Measurements from ENCODE around the gene ECT2L.
A peak's percentile ranks its signal among the peaks of the same experiment; 100 is the strongest.

ECT2L gene

GRCh38 chr6:138805016-138805765 is 9.3 kb downstream of the ECT2L start:
- peak; percentile 74 for DNase-seq

DNA sequence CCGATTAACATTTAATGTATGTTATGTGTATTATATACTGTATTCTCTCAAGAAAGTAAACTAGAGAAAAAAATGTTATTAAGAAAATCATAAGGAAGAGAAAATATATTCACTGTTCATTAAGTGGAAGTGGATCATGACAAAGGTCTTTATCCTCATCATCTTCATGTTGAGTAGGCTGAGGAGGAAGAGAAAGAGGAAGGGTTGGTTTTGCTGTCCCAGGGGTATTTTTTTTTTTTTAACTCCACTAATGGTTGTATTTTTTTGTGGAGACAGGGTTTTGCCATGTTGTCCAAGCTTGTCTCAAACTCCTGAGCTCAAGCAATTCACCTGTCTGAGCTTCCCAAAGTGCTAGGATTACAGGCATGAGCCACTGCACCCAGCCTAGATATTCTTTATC is 11.0 kb downstream of the ECT2L start:
- DNase-seq: no peak

GRCh38 chr6:138809677-138810076 is 13.8 kb downstream of the ECT2L start:
- DNase-seq: no peak

GRCh38 chr6:138811866-138812265 is 16.0 kb downstream of the ECT2L start:
- DNase-seq: no peak

DNA sequence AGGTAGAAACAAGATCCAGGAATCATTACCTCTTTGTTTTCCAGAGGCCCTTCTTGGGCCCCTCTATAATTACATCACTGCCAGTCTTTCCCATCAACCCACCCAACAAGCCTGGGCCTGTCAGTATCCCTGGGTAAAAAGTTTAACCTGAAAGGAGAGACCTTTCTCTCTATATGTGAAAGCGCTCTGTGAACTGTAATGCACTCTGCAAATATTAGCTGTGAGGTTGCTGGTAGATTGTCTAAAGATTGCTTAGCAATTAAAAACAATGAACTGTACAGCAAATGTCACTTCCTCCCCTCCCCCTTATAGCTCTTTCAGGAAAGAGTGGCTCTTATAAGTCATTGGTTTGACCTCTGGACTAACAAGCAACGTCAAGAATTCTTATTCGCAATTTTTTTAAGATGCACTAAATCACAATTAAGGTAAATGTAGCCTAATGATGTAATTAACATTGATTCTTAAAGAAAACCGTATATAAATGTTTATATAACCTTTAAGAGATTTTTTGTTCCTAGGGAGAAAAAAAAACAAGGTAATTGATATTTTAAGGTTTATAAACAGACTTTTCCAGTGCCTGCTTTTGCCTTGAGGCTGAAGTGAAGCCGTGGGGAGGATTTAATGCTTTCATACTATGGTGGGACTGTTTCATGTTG is 18.4 kb downstream of the ECT2L start:
- DNase-seq: no peak

DNA sequence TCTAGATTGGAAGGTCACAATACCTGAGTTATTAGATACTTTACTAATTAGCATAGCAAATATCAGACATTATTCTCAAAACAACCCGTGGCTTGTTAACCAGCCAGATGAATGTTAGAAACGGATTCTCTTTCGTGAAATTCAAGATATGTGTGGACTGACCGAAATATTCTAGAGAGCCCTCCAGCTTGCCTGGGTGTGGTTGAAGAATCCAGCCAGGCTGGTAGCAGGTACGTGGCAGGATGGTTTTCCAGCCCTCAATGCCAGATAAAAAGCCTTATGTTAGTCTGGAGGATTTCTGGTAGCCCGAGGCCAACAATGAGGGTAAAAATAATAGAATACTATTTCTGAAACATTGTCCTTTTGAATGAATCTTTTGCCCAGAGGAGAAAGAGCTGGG is 19.3 kb downstream of the ECT2L start:
- DNase-seq: no peak

DNA sequence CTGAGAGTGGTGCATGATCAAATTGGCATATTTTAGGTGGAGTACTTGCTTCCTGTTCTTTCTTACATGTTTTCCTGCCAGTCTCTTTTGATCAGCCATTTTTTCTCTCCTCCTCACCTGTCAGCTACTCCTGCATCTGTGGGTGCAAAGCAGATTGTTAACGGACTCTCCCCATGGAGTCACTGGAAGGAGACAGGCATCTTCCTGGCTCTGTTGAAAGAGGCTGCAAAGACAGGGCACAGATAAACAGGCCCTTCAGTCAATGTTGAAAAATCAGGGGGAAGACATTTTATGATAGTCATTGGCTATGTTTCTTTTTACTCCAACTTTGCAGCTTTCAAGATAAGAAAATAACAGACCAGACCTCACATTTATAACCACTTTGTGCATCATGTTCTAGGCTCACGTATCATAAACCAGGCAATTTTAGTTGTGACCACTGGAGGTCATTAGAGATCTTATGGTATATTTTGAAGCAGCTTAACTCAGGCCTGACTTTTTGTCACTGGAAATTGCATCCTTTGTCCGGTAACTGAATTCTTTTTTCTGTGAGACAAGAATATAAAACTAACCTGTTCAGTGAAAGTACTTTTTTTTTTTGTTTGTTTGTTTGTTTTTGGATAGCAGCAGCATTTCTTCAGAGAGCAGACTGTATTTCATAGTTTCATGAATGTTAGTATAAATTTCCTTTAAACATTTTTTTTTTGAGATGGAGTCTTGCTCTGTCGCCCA is 20.1 kb downstream of the ECT2L start:
- DNase-seq: peak; percentile 70

DNA sequence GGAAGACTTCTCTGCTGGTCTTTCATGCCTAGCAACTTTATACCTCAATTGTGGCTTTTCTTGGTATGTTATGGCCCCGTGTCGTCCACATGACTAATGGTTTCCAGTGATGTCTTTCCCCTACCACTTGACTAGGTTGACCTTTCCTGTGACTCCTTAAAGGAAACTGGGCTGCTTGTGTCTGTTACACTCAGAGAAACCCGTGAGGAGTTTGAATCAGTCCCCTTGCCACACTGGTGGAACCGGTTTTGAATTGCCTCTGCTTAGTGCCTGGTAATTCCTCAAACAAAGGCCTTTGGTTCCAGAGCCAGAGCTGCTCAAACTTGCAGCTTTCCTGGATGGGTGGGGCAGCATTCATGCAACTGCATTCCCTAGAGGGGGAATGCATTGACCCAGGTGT is 21.9 kb downstream of the ECT2L start:
- peak; percentile 74 for DNase-seq

DNA sequence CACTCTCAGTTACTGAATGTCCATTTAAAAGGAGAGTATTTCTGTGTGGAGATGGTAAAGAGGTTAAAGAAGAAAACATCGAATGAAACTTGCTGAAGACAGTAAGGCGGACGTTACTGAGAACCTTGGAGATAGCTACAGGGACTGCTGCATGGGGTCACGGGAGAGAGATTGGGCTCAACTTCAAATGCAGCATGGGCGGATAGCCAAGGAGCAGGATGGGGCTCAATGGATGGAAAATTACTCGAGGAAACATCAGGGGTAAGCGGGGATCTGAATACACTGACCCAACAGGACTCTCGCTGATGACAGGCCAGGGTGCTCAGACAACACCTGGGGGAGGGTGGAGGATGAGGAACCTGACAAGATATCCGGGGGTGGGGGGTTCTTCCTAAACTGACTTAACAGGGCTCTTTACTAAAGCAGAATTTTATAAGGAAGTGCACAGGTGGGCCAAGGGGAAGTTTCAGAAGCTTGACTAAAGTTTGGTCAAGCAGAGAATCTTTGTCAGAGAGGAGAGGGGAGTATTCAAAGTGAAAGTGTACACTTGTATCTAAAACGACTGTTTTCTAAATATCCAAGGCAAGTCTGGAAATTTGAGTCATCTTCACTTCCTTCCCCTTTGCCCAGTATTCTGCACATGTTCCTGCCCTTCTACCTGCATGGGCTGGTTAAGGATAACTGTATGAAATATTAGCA is 22.8 kb downstream of the ECT2L start:
- no peak for DNase-seq

- DNase-seq: no peak
Measured at GRCh38 chr6:138821519-138821918, 25.6 kb downstream of the ECT2L start.

DNA sequence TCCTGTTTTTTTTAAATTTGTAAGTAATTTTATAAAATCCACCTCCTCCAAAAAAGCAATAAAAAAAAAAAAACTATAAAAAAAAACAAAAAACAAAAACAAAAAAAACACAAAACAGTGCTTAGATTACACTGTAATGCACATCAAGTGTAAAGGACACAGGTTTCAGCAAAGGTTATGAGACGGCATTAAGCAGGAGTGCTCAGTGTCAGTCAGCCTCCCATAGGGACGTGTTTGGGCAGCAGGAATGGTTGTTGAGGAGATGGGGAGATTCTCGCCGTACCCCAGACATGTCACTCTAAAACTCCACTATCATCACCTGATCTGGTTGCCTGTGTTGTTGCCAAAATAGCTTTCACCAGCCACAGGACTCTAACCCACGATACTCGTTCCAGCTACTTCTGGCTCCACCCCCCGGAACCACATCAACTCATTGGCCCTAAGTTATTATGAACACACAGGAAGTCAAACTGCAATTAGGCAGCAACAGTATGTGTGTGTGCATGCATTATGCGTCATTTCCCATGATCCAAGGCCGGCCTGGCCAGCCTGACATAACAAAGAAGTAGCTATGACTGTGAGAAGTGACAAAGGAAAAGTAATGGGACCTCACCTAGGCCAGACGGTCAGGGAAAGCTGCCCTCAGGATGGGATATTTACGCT is 28.7 kb downstream of the ECT2L start:
- no peak for DNase-seq

- DNase-seq: no peak
Measured at GRCh38 chr6:138830248-138830647, 34.4 kb downstream of the ECT2L start.

DNA sequence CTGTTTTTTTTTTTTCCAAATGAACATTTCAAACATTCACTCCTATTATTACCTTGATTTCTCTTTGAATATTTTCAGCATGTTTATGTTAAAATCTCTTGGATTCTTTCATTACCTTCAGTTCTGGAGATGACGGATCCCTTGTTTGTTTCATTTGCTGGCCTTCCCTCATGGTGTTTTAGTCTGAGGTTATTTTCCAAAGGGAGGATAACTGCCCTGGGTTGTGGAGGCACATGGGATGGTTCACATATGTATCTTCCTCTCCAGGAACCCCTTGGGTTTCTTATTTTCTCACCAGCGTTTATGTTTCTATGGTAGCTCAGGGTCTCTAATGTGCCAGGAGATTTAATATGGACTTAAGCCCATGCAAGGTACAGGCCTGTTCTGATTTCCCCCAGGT is 36.3 kb downstream of the ECT2L start:
- DNase-seq: no peak

DNA sequence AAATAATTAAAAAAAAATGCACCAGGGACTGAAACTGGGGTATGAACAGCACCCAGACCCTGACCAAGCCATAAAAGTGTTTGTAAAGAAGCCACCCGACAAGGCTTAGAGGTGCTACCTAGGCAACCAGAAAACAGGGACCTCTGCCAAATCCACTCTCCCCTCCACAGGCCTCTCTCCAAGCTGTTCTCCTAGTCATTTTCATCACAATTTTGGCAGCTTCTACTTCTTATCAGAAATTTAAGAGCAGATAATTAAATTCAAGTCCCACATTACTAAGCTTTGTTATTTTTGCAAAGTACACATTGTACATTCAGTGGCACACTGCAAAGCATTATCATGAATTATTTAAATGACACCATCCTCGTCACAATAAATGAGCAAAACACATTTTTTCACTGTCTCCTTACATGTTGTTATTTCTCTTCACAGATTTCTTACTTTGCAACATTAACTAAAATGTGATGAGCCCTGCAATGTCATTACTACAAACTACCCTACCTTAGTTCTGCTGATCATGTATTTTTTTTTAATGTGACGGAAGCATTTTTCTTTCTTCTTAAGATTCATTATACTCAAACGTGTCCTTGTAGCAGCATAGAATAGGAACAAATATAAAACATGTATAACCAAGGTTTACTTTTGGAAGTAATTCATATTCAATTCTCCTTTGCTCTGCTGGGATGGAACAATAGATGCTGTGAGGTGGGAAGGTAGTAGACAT is 38.1 kb downstream of the ECT2L start:
- no peak for DNase-seq

GRCh38 chr6:138837246-138837645 is 41.4 kb downstream of the ECT2L start:
- no peak for DNase-seq

- peak; percentile 55 for DNase-seq
Measured at GRCh38 chr6:138844192-138844591, 48.3 kb downstream of the ECT2L start.

- DNase-seq: no peak
Measured at GRCh38 chr6:138847884-138848283, 52.0 kb downstream of the ECT2L start.

DNA sequence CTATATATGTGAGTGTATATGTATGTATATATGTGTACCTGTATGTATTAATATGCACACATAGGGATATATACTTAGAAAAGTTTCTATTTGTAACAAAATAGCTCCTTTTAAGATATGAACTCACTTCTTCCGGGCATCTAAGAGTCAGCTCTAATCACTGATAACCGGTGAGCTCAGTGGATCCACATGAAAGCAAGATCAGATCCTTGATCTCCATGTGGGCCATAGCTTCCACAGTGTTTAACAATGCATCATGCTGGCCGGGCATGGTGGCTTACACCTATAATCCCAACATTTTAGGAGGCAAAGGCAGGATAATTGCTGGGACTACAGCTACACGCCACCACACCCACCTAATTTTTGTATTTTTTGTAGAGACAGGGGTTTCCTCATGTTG is 52.6 kb downstream of the ECT2L start:
- DNase-seq: no peak

DNA sequence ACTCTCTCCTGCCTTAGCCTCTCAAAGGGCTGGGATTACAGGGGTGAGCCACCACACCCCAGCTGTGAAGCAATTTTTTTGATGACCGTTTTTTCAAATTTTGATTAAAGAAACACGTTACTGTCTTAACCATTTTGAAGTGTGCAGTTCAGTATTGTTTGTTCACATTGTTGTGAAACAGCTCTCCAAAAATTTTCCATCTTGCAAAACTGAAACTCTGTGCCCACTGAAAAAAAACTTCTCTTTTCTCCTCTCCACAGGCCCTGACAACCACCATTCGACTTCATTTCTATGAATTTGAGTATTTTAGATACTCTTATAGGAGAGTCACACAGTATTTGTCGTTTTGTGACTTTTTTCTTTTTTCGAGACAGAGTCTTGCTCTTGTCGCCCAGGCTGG is 53.9 kb downstream of the ECT2L start:
- DNase-seq: no peak

DNA sequence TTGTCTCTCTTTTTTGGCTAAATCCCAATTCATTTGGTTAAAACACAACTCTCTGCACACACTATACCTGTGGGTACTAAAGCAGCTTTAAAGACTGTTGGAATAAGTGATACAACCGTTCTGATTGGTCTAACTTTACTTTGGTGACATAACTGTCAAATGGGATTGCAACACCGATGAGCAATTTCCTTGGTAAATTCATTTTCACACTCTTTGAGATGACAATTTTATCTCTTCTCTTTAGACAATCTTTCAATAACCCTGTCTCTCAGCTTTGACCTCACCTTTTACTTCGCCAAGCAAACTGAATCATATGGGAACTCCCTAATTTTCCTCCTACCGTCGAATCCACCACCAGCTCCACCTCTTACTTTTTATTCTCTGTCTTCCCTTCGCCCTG is 60.8 kb downstream of the ECT2L start:
- DNase-seq: no peak

- no peak for DNase-seq
Measured at GRCh38 chr6:138857775-138858174, 61.9 kb downstream of the ECT2L start.

DNA sequence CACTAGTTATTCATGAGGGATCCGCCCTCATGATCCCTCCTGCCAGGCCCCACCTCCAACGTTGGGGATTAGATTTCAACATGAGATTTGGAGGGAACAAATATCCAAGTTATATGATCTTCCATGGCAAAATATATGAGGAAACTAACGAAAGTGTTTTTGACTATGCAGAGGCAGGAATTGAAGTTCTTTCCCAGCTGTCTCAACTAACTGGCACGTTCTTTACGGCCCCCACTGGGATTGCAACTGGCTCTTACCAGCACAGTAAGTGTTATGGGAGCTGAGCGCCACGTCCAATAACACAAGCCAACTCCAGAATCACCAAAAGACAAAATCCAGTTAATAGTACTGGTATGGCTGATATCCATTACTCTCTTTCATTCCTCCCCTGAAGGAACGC is 66.6 kb downstream of the ECT2L start:
- DNase-seq: no peak

Data from fibroblast of skin of right quadriceps (primary cell).